Stimulated activated CD8-positive, alpha-beta memory T cell treated with anti-CD3 and anti-CD28 coated beads, Interleukin-12 subunit alpha, Interleukin-12 subunit beta, amount 100 ng/mL, for 24 hours (primary cell): Measurements from ENCODE around the gene EPRS1.
A peak's percentile ranks its signal among the peaks of the same experiment; 100 is the strongest.
"Not testable (repeated sequence)": the region's sequence is repeated elsewhere in the genome, so short reads cannot be mapped to it uniquely, and the experiment has no call there.

Experiments used
- DNase-seq: peaks from one replicate; pipeline ENCODE4 v3.0.0-alpha.2; 2020; ENCODE audit errors: extremely low read depth

Gene EPRS1

GRCh38 chr1:220046052-220046930, at the start of gene EPRS1:
EPRS1 (minus strand) TSS chr1:220046505; CDS start chr1:220046388, 117 bp downstream.
- peak; percentile 82 for DNase-seq

- peak; percentile 83 for DNase-seq
These were observed 48.0 kb upstream of the EPRS1 start, which contains the start of gene IARS2 for GRCh38 chr1:220094016-220094911. IARS2 (plus strand) TSS chr1:220094132; CDS start chr1:220094217, 85 bp downstream.

GRCh38 chr1:220093361-220094015, 47.2 kb upstream of the EPRS1 start:
- DNase-seq, result no peak

- DNase-seq, result no peak
These were observed 46.4 kb upstream of the EPRS1 start for GRCh38 chr1:220092694-220093093.

GRCh38 chr1:220089650-220090556, 43.6 kb upstream of the EPRS1 start, which contains the start of gene BPNT1:
BPNT1 (minus strand) TSS chr1:220089788; CDS start chr1:220079846, 9,942 bp downstream.
- DNase-seq, result peak; percentile 89

GRCh38 chr1:220086261-220086686, 40.0 kb upstream of the EPRS1 start:
- DNase-seq, result not testable (repeated sequence)

GRCh38 chr1:220084460-220084859, 38.2 kb upstream of the EPRS1 start:
- no peak for DNase-seq

- no peak for DNase-seq
These were observed 31.6 kb upstream of the EPRS1 start for GRCh38 chr1:220077887-220078286.

GRCh38 chr1:220076861-220077762, 30.8 kb upstream of the EPRS1 start:
- no peak for DNase-seq

- DNase-seq, result no peak
These were observed 21.2 kb upstream of the EPRS1 start for GRCh38 chr1:220067269-220068204.

GRCh38 chr1:220062629-220063028, 16.3 kb upstream of the EPRS1 start:
- no peak for DNase-seq

- DNase-seq, result no peak
These were observed 14.6 kb upstream of the EPRS1 start for GRCh38 chr1:220060876-220061275.

GRCh38 chr1:220056374-220056773, 10.1 kb upstream of the EPRS1 start:
- DNase-seq, result no peak

- DNase-seq, result no peak
These were observed 801 bp downstream of the EPRS1 start for GRCh38 chr1:220045356-220046051.

- DNase-seq, result no peak
These were observed 1.5 kb downstream of the EPRS1 start for GRCh38 chr1:220044678-220045355.

- DNase-seq, result no peak
These were observed 2.7 kb downstream of the EPRS1 start for GRCh38 chr1:220043646-220044045.

GRCh38 chr1:220040028-220040596, 6.2 kb downstream of the EPRS1 start:
- DNase-seq, result no peak
